GM21576 (cell line): ENCODE measurements around the gene CCNY.
"Not testable (repeated sequence)": the region's sequence is repeated elsewhere in the genome, so short reads cannot be mapped to it uniquely, and the experiment has no call there.

Experiments
- ATAC-seq: cut with Tn5 transposase; IDR thresholded peaks from one replicate; pipeline ENCODE4 v1.9.1; 2021; ENCODE audit warnings: mild to moderate bottlenecking, moderate library complexity; ENCODE audit not compliant: unreplicated experiment

The CCNY gene

GRCh38 chr10:35336084-35336831, at the start of gene CCNY:
TSS of gene CCNY (plus strand) at chr10:35336509. CDS start at chr10:35337054, 545 bp downstream.
- ATAC-seq: peak; percentile 60

GRCh38 chr10:35289198-35289597, 47.1 kb upstream of the CCNY start:
- ATAC-seq: no peak

- no peak for ATAC-seq
Observed at GRCh38 chr10:35294506-35294905, 41.8 kb upstream of the CCNY start.

- no peak for ATAC-seq
Observed at GRCh38 chr10:35299016-35299415, 37.3 kb upstream of the CCNY start.

- peak; percentile 99 for ATAC-seq
Observed at GRCh38 chr10:35300063-35300699, 36.1 kb upstream of the CCNY start.

GRCh38 chr10:35304649-35305048, 31.7 kb upstream of the CCNY start:
- no peak for ATAC-seq

GRCh38 chr10:35306852-35307251, 29.5 kb upstream of the CCNY start:
- no peak for ATAC-seq

GRCh38 chr10:35307297-35307696, 29.0 kb upstream of the CCNY start:
- ATAC-seq: no peak

GRCh38 chr10:35308809-35309208, 27.5 kb upstream of the CCNY start:
- no peak for ATAC-seq

GRCh38 chr10:35314142-35314541, 22.2 kb upstream of the CCNY start:
- not testable (repeated sequence) for ATAC-seq

GRCh38 chr10:35315235-35315634, 21.1 kb upstream of the CCNY start:
- not testable (repeated sequence) for ATAC-seq

- no peak for ATAC-seq
Observed at GRCh38 chr10:35316218-35316967, 19.9 kb upstream of the CCNY start.

GRCh38 chr10:35318551-35318950, 17.8 kb upstream of the CCNY start:
- no peak for ATAC-seq

GRCh38 chr10:35320341-35320740, 16.0 kb upstream of the CCNY start:
- ATAC-seq: no peak

- ATAC-seq: no peak
Observed at GRCh38 chr10:35322636-35323035, 13.7 kb upstream of the CCNY start.

GRCh38 chr10:35324196-35324595, 12.1 kb upstream of the CCNY start:
- no peak for ATAC-seq

GRCh38 chr10:35326466-35327235, 9.7 kb upstream of the CCNY start:
- ATAC-seq: no peak

- no peak for ATAC-seq
Observed at GRCh38 chr10:35327790-35328403, 8.4 kb upstream of the CCNY start.

- ATAC-seq: no peak
Observed at GRCh38 chr10:35328404-35329037, 7.8 kb upstream of the CCNY start.

GRCh38 chr10:35329520-35329919, 6.8 kb upstream of the CCNY start:
- ATAC-seq: no peak
